ENCODE results near the gene MINDY4.
A peak's percentile ranks its signal among the peaks of the same experiment; 100 is the strongest.

The MINDY4 gene

DNA sequence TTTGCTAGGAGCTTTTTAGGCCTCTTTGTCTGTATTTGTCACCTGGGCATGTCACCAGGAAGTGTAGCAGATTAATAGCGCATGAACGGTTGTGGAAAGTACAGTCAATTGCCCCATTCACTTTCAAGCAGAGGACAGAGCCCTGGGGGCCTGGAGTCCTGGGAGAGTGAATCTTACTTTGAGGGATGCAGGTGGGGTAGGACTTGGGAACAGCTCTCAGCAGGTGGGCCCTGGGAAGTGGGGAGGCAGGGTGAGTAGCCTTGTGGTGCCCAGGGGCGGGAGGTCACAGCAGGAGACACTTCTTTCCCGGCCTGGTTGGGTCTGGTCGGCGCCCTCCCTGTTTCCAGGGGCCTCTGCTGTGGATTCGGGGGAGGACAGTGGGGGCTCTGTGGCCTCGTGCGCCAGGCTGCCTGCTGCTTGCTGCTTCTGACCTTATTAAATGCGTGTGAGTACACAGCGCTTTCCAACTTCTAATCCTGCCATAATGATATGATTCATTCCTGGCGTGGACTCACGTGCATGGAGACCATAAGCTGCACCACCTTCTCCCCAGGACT, 88.8 kb downstream of the MINDY4 start:
- no peak for DNase-seq

DNA sequence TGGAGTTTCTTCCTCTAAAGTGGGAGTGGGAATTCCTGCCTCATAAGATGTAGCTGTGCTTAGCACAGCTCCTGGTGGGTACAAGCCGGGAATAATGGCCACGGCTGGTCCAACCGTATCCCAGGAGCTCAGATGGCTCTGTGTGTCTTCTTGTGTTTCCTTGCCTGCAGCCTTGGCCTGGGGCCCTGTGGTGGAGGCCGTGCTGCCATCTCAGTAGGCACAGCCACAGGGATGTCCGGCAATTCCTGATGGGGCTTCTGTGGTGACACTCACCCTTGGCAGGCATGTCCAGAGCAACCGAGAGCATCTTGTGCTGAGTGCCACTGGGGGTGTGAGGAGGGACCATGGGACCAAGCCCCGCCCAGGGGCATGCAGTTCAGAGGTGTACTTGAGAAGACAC, 90.4 kb downstream of the MINDY4 start:
- no peak for DNase-seq

DNA sequence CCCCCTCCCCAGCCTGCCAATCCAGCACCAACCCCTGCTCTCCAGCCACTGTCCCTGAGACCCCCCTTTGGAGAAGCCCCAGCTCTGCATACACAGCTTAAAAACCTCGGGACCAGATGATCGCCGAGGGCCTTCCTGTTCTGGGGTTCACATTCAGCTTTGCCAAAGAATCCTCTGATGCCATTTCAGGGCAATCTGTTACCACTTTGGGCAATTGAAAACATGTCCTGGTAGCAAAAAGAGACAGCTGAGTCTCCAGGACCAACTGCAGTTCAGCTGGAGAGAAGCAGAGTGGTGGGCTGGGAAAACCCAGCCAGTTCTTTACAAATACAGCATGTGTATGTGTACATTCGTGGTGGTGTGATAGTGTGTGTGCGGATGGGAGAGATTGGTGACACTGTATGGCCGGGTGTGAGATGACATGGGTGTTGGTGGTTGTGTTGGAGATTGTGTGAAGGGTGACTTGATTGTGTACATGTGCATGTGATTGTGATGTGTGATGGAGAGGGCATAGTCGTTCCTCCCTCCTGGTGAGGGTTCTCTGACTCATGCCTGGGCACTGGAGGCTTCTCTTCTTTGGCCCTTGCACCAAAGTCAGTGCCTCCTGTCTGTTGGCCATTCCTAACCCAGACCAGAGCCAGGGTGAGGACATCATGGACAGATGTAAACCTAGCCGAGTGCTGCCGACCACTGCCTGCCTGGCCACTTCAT, 91.9 kb downstream of the MINDY4 start:
- no peak for DNase-seq

DNA sequence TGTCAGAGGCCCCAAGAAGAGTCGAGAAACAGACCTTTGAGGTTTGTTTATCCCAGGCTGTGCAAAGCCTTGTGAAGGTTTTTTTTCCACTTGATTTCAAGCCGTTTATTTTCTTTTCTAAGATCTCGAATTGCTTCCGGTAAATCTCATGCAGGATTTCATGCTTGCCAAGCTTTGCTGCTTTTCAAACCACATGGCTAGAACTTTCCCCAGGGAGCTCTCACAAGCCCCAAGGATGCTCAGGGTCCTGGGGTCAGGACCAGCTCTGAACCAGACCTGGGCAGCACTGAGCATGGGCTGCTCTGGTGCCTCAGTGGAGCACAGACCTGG, 92.5 kb downstream of the MINDY4 start:
- DNase-seq = no peak

DNA sequence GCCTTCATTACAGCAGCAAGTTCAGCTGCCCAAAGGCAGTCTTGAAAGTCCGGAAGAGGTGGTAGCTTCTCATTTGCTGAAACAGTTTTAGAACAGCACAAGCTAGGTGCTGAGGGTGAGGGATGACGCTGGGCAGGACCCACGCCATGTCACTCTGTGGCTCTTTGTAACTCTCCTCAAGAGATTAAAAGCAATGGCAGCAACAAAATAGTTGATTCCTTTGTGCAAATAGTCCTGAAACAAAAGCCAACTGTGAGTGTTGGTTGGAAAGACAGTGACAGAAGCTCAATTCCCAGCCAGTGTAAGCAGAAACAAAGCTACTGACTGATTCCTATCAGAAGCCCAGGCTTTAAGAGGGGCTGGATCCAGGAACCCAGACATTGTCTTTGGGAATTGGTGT, 92.9 kb downstream of the MINDY4 start:
- DNase-seq = no peak

DNA sequence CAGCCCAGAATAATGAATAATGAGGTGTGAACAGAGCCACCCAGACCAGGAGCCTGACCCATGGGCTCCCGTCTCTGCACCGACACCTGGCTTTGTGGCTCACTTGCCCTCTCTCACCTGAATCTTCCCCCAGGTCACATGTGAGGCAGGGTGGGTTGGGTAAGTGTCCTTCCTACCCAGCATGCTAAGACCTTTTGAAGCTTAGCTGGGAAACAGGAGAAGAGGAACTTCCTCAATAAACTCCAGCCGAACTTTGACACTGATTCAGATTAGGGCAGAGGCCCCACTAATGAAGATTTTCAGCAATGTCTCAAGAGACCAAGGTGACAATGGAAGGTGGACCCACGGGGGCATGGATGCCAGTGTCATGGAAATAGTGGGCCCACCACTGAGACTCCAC, 93.9 kb downstream of the MINDY4 start:
- no peak for DNase-seq

DNA sequence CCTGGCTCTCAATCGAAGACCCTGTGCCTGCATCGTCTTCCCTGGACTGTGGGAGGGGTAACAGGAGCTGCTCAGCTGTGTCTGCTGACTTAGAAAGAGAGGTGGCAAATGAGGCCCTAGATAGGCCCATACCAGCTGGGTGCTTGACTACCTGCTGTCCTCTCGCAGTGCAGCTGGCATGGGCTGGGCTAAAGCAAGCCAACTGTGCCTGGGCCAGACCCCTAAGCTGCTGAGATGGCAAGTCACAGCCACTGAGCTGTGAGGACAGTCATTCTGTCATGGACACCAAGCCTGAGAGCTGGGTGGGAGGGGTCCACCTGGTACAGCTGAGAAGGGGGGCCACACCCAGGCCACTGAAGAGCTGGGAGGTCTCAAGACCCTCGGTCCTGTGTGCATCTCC, 94.6 kb downstream of the MINDY4 start:
- DNase-seq = no peak

DNA sequence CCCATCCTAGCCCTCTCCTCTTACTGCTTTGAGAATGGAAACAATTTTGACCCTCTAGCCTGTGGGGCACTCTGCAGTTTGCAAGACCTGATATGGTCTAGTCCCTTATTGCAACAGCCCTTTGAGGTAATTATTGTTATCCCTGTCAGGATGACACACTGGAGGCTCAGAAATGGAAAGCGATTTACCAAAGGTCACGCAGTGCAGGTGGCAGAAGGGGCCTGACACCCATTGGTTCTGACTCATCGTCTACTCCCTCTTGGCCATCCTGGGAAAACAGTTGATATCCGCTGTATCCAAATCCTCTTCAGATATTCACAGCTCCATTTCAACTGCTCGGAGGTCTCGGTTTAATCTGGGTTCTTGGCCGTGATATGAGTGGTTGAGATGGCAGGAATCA, 95.7 kb downstream of the MINDY4 start:
- DNase-seq = no peak

DNA sequence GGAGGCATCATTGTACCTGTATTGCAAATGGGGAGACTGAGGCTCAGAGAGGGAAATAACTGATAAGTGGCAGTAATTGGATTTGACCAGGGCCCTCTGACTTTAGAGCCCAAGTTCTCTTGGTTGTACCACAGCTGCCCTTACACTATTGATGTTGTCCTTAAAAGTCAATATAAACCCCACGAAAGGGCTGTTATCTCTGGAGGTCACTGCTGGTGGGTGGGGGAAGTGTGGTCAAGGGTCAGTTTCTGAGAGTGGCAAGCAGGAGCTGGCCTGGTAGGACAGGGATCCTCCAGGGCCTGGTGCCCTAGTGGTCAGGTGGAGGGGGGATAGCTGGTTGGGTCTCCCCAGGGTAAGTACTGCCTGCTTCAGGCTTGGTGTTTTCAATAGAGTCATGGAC, 96.3 kb downstream of the MINDY4 start:
- DNase-seq = no peak

DNA sequence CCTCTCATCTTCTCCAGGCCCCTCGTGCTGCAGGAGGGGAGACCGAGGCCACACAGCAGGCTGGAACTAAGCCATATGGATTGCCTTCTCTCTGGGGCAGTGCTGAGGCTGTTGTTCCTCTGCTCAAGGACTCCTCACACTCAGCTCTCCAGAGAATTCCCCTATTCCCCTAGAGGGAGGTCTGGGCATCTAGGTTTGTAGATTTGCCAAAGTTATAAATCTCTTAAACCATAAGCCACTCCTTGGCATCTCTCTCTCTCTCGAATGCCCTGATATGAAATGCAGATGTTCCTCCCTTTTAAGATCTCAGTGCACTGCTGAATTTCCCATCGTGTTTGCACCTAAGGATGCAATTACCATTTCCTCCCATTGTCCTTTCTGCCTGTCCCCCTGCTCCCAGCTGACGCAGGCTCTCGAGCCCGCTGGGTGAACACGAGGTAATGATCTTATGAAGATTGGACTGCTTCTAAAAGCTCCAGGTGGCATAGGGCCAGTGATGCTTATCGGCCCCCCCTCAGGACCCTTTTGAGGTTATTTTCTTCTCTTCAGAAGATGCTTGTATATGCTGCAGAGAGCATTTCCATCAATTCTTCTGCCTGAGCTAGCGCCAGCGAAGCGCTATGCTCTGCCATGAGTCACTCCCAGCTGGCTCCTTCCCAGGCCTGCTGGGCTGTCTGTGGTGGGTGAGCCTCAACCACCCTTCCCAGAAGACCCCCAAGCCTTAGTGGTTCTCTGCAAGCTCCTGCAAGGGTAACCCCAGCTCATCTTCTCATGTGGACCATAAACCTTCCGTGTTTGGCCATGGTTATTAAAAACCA, 98.8 kb downstream of the MINDY4 start:
- DNase-seq = peak; percentile 13 to 25

DNA sequence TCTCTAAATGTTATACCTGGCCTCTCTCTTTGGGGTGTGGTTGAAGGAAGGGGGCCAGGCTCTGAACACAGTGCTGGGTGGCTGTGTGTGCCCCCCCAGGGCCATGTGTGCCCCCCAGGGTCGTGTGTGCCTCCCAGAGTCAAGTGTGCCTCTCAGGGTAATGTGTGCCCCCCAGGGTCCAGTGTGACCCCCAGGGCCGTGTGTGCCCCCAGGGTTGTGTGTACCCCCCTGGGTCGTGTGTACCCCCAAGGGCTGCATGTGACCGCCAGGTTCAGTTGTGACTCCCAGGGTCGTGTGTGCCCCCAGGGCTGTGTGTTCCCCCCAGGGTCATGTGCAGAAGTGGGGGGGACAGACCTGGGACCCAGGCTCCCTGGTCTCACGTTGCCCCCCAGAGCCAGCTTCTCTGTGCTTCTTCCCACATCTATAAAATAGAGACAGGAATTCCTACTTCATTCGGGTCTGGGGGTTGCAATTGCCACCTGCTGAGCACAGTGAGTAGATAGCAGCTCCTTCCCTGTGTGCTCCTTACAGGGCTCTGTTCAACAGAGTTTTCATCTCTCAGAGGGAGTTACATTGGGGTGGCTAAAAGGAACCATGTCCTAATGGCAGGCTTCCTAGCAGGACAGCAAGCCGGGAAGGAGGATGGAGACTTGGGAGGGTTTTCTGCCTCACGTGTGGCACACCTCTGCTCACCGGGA, 99.8 kb downstream of the MINDY4 start:
- no peak for DNase-seq

DNA sequence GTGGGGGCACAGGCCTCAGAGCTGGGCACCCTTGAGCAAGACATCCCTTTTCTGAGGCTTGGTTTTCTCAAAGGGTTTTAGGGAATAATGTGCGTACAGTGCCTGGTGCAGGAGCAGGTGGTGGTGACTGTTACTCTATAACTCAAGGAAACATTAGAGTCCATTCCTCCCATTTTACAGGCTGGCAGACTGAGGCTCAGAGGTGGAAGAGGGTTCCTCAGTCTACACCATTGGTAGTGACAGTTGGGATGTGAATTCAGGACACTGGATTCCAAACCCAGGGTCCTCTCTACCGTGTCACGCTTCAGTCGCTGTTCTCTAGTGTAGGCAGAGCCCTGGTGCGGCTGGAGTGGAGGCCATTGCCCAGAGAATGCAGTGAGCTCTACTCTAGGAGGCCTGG, 100.4 kb downstream of the MINDY4 start:
- DNase-seq = no peak

DNA sequence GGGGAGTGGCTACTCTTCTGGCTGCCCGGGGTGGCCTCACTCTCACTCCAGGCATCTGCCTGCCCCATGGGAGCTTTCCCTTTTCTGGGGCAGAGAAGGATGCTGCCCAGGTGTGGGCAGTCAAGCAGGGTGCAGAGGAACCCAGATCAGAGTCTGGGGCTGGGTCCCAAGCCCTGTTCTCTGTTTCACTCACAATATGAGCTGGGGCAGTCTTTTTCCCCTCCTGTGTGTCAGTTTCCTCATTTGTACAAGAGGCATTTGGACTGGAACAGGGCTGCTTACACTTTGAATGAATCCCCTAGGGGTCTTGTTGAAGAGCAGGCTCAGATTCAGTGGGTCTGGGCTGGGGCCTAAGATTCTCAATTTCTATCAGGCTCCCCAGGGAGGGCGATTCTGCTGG, 102.0 kb downstream of the MINDY4 start:
- DNase-seq = no peak

DNA sequence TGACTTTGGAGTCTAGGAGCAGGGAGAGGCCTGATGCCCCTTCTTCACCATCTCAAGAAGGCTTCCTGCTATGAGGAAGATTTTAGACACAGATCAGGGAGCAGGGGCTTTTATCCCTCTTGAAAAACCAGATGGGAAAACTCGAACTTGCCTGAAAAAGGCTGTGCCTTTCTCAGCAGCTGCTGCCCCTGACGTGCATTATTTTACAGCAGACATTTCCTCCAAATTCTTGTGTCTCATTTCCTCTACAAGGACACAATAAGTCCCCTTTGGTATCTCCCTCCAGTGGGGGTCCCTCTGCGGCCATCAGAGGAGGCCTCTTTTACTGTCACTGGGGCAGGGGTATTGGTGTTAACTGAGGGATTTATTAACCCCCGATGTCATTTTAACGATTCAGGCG, 102.4 kb downstream of the MINDY4 start:
- DNase-seq = no peak

DNA sequence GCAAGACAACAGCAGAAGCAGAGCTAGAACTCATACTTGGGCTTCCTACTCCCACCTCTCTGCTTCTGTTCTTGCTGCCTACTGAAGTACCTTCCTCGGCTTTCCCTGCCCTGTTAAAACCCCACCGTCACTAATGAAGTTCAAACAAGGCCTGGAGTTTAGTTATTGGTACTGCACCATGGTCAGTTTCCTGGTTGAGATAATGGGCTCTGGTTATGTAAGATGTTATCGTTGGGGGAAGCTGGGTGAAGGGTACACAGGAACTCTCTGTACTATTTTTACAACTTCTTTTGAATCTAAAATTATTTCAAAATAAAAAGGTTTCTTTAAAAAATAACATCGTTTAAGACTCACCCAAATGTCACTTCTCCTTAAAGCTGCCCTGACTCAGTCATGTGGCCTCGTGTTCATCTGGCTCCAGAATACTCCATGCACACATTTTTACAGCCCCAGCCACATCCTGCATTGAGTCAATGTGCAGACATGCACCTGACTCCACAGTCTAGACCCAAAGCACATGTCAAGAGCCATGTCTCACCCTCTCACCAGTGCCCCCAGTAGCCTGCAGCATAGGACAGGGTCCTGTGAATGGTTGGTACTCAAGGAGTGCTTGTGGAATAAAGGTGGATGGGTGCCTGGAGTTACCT, 103.6 kb downstream of the MINDY4 start:
- DNase-seq = no peak

DNA sequence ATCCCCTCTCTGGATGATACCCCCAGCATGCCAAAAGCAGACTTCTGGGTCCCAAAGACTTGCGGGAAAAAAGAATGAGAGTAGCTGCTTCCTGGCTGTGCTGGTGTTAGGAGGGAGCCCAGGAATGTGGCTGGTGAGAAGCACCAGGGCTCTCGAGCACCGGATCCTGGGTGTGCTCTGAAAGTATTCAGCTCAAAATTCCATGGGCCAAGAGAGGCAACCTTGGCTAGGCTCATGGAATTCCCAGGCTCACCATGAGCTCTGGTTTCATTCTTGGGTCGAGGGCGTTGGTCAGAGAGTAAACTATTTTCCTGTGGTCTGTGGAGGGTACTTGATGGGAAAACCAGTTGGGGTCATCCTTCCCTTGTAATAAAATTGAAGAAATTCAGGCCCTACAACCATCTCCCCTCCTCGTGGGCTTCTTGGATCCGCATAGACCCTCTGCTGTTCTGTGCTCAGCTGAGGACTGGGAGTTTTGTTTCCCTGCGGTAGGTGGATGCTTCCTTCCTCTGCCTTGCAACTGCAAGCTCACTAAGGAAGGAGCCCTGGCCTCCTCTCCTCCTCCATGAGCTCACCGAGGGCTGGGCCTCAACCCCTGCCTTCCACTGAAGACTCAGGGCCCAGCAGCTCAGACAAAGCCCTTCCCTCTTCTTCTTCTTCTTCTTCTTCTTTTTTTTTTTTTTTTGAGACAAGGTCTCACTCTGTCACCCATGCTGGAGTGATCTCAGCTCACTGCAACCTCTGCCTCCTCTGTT, 106.0 kb downstream of the MINDY4 start:
- DNase-seq = no peak

DNA sequence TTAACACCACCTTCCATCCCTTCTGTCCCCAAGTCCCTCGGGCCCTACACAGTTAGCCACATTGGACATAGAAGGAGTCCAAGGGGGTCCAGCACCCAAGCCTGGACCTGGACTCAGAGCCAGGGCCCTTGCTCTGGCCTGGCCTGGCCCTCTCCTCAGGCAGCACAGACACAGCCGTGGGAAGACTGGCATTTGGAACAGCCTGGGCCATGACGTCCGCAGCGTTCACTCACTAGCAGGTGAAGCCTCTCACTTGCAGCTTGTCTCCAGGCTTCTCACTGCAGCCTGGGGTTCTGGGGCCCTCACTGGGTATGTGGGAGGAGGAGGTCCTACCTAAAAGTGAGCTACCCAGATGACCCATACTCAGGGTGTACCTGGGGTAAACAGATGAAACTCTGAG, 106.8 kb downstream of the MINDY4 start:
- no peak for DNase-seq

DNA sequence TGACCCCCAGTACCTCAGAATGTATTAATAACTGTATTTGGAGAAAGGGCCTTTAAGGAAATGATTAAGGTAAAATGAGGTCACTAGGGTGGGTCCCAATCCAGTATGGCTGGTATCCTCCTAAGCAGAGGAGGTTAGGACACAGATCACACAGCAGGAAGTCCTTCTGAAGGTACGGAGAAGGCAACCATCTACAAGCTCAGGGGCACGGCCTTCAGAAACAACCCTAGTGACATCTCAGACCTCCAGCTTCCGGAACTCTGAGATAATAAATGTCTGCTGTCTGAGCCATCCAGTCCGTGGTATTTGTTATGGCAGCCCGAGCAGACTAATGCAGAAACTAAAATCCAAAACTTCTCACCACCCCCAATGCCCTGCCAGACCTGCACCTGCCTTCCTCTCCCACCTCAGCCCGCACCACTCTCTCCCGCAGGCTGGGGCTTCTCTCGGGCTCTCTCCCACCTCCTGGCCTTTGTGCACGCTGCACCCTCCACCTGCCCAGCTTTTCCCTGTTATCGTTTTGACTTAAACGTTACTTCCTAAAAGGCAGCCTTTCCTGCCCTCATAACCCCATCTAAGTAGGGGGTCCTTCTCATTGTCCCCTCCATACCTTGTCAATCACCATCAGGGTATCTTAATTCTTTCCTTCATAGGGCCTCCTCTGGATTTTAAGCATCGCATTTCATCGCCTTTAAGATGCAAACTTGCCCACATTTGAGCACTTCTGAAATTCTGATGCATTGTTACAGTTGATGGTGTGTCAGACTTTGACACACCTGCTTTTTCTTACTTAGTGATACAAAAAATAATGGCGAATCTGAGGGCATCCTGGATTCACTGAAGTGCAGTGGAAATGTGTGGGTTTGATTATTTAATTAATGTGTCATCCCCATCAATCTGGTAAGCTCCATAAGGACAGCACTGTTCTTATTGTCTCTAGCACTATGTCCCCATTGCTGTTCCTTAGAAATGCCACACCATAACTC, 108.2 kb downstream of the MINDY4 start:
- no peak for DNase-seq

DNA sequence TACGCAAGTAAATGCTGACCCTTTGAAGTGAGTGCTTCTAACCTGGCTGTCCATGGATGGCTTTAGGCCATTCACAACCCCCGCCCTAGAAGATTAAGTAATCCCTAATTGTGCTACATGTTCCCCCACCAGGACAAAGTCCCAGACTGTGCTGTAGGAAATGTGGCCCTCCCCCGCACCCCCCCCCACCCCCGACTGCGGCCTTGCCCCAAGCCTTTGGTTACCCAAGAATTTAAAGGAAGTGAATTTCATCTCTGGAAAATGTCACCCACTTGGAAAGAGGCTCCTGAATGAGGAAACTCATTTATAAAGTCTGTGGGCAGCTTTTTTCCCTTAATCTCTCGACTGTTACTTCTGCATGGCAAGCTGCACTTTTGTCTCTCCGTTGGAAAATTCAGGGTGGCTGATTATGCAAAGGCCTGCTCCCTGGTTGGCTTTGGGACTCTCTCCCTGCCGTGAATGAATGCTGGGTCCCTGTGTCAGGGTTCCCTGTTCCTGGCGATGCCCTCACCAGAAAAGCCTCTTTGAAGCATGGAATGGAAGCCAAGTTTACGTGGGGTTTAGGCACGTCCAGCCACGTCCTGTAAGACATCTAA, 109.0 kb downstream of the MINDY4 start:
- no peak for DNase-seq

DNA sequence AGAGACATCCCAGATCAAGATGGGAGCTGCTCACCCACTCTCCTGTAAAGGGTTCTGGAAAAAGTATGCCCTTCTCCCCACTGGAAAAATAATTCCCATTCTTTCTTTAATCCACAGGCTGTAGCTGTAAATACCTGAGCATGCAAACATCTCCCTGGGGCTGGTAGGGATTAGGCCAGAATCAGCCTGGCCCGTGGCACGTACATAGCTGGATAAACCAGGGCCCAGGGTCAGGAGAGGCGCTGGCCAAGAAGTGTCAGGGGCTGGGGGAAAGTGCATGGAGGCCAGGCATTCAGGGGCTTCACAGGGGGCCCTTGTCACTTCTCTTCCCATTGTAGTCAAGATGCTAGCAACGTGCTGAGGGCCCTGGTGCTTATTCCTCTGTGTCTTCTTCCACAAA, 109.7 kb downstream of the MINDY4 start:
- no peak for DNase-seq

DNA sequence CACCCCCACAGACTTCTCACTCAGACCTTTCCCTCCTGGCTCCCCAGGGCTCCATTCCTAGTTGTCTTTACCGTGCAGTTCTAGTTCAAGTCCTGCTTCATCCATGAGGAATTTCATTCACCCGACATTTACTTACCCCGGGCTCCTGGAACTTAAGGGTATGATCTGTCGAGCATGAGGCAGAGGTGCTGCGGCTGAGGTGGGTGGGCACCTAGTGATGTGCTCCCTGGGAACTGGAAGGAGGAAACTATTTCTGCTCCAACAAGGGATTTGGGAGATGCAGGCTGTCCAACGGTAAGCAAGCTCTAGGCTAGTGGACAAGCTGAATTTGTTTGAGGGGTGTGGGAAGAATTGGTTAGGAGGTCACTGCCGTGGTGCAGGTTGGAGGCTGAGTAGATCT, 110.2 kb downstream of the MINDY4 start:
- no peak for DNase-seq
